ENCODE data around the gene RAB27B.

Gene RAB27B

GRCh38 chr18:54872681-54873080, 44.4 kb downstream of the RAB27B start:
- DNase-seq, result no peak

DNA sequence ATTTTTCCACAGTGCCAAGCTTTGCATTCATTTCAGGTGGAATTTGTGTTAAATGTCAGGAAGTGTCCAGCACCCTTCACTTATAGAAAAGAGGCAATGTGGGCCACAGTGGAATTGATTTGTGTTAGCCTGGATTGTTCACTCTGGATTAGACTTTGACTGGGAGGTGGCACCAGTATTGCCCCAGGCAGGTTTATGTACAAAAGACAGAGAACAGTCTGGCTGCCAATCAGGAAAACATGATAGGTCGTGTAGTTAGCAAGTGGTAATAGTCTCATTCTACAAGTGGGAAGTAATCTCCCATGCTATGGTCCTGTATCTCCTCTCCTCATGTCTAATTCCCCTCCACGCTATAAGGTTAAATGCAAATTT, 45.6 kb downstream of the RAB27B start:
- no peak for DNase-seq

GRCh38 chr18:54875063-54875462, 46.8 kb downstream of the RAB27B start:
- no peak for DNase-seq

- no peak for DNase-seq
These were observed 48.8 kb downstream of the RAB27B start for GRCh38 chr18:54877076-54877475.

- DNase-seq, result no peak
These were observed 49.9 kb downstream of the RAB27B start for GRCh38 chr18:54878159-54878622.

- no peak for DNase-seq
These were observed 50.5 kb downstream of the RAB27B start for GRCh38 chr18:54878659-54879358.

DNA sequence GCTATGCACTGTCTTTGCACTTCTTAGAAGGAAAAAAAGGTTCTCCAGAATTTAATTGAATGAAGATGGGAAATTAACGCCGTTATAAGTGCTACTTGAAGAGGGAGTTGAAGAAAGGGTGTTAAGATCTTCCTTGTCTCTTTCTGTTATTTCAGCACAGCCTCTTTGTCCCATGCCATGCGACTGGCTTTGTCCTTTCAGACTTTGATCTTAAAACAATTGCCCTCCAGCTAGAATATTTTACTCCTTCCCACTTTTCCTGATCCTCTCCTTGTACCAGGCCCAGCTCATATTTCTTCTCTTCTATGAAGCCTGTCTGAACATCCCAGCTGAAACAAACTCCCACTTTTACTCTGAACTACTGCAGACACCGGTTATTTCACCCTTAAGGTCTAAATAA, 51.4 kb downstream of the RAB27B start:
- DNase-seq, result no peak

DNA sequence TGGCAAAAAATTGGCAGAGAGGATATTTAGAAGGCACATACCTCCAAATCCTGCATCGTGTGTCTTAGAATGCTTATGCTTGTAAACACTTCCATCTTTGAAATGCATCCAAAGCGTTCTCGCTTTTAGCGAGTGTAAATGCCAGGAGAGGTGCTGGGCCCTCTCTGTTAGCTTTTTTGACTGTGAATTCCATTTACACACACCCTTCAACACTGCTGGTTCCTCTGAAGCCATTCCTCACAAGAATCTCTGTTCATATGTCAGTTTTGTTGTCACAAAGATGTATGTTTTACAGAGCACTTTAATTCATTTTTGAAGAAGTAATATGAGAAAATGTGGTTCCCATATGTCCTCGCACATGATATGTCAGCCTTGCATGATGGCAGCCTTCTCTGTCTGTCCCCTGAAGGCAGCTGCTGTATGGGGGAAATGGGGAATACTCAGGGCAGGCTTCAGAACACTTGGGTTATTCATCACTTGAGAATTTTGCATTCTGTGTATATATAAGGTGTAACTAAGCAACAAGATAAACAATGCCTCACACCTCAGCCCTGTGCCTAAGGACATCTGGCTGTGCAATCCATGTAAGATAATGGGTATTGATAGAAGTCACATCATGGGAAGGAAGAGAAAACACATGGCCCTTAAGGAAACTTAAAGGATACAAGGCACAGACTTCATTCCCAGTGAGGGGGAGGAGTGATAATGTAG, 52.3 kb downstream of the RAB27B start:
- DNase-seq, result no peak

DNA sequence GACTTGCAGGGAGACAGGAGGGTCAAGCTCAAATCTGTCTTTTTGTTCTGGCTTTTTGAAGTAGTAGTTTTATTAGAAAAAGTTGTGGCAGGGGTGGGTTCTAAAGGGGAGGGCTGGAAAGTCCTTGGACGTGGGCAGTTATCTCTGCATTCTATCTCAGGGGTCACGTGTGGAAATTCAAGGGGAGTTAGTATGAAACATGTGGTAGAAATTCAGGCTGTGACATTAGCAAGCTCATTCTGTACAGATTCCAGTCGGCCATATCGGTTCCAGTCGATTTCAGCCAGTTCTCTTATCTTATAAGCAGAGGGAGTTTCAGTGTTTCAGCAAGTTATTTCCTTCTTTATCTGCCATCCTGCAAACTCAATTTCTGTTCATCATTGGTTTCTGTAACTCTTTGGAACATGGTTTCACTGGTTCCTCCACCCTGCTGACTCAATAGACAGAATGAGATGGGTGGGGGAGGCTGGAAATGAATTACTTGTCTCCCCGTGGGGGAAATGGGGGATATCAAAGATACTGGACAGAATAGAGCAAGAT, 53.0 kb downstream of the RAB27B start:
- no peak for DNase-seq

DNA sequence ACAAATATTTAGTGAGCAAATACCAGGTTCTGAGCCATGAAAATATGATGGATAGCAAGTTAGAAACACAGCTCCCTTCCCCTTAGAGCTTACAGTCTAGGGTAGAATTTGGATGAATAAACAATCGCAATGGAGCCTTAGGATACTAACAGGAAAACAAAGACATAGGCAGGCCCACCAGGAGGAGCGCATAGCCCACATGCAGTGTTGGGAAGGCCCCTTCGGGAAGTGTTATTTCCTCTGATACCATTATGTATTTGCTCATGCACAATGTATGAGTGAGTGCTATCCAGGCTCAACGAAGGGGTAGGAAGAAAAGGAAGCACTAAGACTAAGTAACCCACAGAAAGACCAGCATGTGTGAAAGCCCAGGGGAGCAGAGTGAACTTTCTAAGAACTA, 54.0 kb downstream of the RAB27B start:
- DNase-seq, result no peak

- DNase-seq, result no peak
These were observed 55.7 kb downstream of the RAB27B start for GRCh38 chr18:54883816-54884604.

DNA sequence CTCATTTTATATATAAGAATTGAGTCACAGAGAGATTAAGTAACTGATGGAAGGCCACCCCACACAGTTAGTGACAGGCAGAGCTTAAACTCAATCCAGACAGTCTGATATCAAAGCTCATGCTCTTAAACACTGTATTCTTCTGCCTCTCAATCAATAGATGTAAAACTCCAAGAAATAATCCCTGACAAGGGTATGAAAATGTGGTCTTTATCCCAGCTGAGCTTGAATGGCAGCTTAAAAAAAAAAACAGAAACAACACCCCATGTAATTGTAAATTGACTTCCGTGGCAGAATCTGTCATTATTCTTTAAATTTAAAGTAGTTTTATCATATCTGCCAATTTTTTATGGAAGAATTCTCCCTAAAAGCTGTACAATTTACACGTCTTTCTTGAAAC, 60.1 kb downstream of the RAB27B start:
- DNase-seq, result no peak

DNA sequence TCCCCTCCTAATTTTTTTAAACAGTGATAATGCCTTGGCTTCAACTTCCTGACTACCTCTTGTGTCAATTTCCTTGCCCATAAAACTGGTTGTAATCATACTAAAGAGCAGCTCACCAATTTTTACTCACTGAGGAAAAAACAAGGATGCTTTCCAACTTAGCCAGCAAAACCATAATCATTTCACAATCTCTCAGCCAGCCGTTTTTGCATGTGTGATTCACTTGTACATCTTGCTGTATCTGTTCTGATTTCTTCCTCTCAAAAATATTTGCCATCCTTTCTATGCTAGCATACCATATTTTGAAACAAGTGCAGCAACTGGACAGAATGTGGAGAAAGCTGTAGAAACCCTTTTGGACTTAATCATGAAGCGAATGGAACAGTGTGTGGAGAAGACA, 60.7 kb downstream of the RAB27B start:
- DNase-seq, result no peak

DNA sequence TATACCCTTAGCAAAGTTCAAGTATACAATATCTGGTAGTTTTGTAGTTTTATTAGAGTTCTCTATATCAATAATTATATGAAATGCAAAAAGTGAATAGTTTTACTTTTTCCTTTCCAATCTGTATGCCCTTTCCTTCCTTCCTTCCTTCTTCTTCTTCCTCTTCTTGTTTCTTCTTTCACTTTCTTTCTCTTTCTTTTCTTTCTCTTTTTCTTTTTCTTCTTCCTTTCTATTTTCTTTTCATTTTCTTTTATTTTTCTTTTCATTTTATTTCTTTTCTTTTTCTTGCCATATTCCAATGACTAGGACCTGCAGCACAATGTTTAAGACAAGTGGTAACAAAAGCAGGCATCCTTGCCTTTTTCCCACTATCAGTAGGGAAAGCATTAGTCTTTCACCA, 71.2 kb downstream of the RAB27B start:
- DNase-seq, result no peak

DNA sequence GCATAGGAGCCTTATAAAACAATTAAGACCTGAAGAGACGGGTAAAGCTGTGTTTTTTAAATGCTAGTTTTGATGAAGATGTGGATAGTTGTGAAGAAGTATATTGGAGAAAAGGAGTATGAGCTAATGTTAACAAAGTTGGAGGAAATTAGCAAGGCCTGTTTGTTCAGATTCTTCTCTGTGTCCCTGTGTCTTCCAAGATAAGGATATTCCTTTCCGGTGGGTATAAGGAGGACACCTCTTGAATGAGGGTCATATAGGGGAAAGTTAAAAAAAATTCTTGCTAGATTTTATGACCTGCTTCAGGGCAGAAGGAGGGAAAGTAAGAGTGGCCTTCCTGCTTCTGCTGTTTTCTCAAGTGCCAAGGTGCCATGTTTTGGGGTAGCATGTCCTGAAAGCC, 72.0 kb downstream of the RAB27B start:
- DNase-seq, result no peak

DNA sequence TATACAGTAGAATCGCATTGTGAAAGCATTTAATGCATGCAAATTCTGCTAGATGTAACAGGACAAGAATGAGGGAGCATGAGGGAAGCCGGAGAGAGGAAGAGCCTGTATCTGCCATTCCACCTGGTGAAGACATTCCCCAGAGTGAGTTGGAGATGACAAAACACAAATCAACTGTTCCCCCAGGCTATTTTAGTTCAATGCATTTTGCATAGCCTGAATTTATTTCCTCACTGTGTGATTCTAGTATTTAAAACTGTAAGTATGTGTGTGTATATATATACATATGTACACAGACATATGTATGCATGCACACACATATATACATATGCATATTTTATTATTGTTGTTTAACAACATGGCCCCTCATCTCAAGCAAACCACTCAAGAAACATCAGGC, 76.3 kb downstream of the RAB27B start:
- DNase-seq, result no peak

- DNase-seq, result no peak
These were observed 77.4 kb downstream of the RAB27B start for GRCh38 chr18:54905629-54906028.

- no peak for DNase-seq
These were observed 78.3 kb downstream of the RAB27B start for GRCh38 chr18:54906331-54907185.

DNA sequence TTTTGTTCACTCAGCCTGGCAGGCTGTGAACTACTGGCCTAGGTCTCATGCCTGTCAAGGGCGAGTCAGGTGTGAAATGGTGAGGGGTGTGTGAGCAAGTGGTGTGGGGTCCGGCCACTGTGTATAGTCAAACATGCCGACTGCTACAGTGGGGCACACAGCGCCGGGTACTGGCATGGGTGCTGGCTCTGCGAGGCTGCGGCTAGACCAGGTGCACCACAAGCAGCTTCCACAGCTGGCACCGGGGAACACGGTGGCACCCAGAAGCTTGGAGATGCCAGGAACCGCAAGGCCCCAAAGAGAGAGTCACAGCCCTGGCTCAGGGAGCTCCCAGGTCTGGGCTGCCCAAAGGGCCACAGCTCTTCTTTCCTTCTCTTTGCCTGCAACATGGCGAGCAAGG, 81.3 kb downstream of the RAB27B start:
- DNase-seq, result no peak

DNA sequence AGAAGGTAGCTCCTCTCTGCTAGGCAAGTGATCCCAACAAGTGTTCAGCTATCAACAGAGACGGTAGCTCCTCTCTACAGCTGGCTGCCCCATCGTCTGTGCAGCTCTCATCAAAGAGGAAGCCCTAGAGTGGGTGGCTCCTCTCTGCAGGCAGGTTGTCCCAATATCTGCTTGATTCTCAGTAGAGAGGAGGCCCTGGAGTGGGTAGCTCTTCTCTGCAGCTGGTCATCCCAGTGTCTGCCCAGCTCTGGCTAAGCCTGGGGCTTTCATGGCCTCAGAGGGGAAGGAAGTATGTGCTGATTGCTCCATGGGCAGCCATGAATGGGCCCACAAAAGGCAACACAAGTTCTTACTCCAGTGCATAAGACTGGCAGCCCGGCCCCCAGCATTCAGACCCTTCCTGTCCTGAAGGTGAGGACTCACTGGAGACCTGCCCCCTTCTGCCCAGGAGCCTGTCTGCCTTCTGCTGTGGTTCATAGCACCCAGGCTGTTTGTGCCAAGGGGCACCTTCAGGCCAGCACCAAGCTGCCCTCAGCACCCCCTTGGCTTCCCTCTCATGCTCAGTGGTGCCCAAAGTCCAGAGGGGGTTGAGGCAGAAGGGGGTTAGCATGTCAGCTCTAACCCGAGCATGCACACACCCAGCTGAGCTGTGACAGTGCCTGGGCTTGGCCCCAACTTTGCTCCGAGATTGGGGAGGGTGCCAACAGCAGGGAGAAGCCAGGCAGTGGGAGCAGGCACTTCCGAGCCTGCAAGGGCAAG, 82.1 kb downstream of the RAB27B start:
- DNase-seq, result no peak

GRCh38 chr18:54911551-54911950, 83.3 kb downstream of the RAB27B start:
- DNase-seq, result no peak

- no peak for DNase-seq
These were observed 86.5 kb downstream of the RAB27B start for GRCh38 chr18:54914816-54915215.

Measured in NCI-H446 (cell line).